Endothelial cell (in vitro differentiated cells): ENCODE data around the gene AKR1A1. TPM values are rescaled to one million over a fixed set of nuclear protein-coding genes. Genes with fewer than 3 reads are reported as not detected.

ENCODE experiments used
- DNase-seq: peaks from one replicate; pipeline ENCODE4 v3.0.0; 2021; ENCODE audit warnings: low spot score
- H3K27ac Mint-ChIP-seq: one replicate; pipeline ENCODE4 v1.8.0; 2021; ENCODE audit warnings: mixed read lengths, inconsistent platforms; ENCODE audit not compliant: unreplicated experiment
- H3K27me3 Mint-ChIP-seq: one replicate; pipeline ENCODE4 v1.8.0; 2021; ENCODE audit warnings: mild to moderate bottlenecking, moderate library complexity, mixed read lengths, inconsistent platforms; ENCODE audit not compliant: unreplicated experiment
- H3K36me3 Mint-ChIP-seq: one replicate; pipeline ENCODE4 v1.8.0; 2021; ENCODE audit warnings: mild to moderate bottlenecking, low read depth, mixed read lengths, inconsistent platforms; ENCODE audit not compliant: unreplicated experiment
- H3K4me1 Mint-ChIP-seq: one replicate; pipeline ENCODE4 v1.8.0; 2021; ENCODE audit warnings: mild to moderate bottlenecking, mixed read lengths, inconsistent platforms; ENCODE audit not compliant: unreplicated experiment
- H3K4me3 Mint-ChIP-seq: one replicate; pipeline ENCODE4 v1.8.0; 2021; ENCODE audit warnings: mild to moderate bottlenecking, mixed read lengths, inconsistent platforms; ENCODE audit not compliant: unreplicated experiment
- H3K9me3 Mint-ChIP-seq: one replicate; pipeline ENCODE4 v1.8.0; 2021; ENCODE audit warnings: mixed read lengths, inconsistent platforms; ENCODE audit not compliant: unreplicated experiment
- CTCF ChIP-seq: fragments of 200-600 bp; sonication (generic); IDR thresholded peaks from one replicate; pipeline ENCODE4 v1.5.0; 2021; ENCODE audit warnings: antibody characterized with exemption; ENCODE audit not compliant: unreplicated experiment
- total RNA-seq: library from RNA; stranded (reverse); fragmentation: NEBNext Ultra II Directional; extraction: Animal tissue kit (Norgen Biotek cat#: 25700); gene quantifications from one replicate; pipeline ENCODE4 v1.2.1, GENCODE V29; 2021; ENCODE audit not compliant: unreplicated experiment

AKR1A1 gene
- total RNA-seq, 1 donor from 2014 or later = 125 TPM

DNA sequence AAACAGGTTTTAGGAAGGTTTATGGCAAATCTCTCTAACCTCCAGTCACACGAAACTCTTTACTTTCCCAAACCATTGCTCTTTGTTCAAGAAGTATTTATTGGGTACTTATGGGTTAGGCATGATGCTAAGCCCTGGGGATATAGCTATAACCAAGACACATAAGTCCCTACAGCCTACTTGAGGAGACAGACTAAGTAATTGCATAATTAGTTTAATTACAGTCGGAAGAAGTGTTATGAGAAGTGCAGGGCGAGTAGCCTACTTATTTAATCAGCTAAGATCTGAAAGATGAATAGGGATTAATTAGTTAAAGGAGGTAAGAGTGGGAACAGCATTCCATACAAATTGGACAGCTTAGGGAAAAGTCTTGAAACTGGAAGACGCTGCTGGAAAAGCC lies 20.0 kb downstream of the AKR1A1 start:
- Mint-ChIP-seq H3K27ac (no peak overlapping the region), H3K9me3 (no peaks in the 10 kb centered on the region), H3K4me3 (no peak overlapping the region), H3K27me3 (peaks cover 8% of the 10 kb centered on the region), H3K36me3 (peaks cover 32% of the 10 kb centered on the region), H3K4me1 (peaks cover 15% of the 10 kb centered on the region)
- no peak for DNase-seq
- no peak for TF ChIP-seq CTCF

DNA sequence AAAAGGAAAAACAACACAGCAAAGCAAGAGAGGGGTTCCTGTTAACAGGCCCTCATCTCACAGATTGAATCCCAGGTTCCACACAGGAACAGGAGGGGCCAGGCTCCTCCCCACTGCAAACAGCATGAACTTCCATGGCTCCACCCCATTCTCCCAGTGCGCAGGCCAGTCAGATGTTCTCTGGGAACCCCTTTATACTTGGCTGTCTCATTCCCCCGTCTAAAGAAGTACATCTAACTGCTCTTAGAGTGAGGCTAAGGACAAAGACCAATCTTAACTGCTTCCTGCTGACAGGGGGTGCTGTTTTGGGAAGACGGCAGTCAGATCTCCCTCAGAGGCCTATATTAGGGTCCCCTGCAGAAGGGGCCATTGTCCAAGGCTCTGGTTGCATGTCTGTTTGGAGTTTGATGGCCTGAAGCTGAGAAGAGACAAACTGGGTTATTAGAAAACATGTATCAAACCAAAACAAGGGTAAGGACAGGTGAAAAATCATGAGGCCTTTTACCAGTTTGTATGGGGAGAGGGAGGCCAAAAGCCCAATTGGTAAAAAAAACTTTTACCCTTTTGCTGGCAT lies 22.7 kb downstream of the AKR1A1 start:
- H3K9me3 Mint-ChIP-seq = no peaks in the 10 kb centered on the region
- H3K4me3 Mint-ChIP-seq = no peak overlapping the region
- DNase-seq = no peak
- H3K36me3 Mint-ChIP-seq = peaks cover 13% of the 10 kb centered on the region
- H3K4me1 Mint-ChIP-seq = peaks cover 15% of the 10 kb centered on the region
- H3K27me3 Mint-ChIP-seq = peaks cover 3% of the 10 kb centered on the region
- no peak overlapping the region for H3K27ac Mint-ChIP-seq
- TF ChIP-seq CTCF = no peak

GRCh38 chr1:45574105-45574626 lies 23.5 kb downstream of the AKR1A1 start:
- Mint-ChIP-seq H3K27me3 (no peaks in the 10 kb centered on the region), H3K4me3 (no peak overlapping the region), H3K27ac (no peak overlapping the region), H3K9me3 (no peaks in the 10 kb centered on the region), H3K4me1 (peaks cover 15% of the 10 kb centered on the region), H3K36me3 (peaks cover 7% of the 10 kb centered on the region)
- no peak for TF ChIP-seq CTCF
- no peak for DNase-seq

DNA sequence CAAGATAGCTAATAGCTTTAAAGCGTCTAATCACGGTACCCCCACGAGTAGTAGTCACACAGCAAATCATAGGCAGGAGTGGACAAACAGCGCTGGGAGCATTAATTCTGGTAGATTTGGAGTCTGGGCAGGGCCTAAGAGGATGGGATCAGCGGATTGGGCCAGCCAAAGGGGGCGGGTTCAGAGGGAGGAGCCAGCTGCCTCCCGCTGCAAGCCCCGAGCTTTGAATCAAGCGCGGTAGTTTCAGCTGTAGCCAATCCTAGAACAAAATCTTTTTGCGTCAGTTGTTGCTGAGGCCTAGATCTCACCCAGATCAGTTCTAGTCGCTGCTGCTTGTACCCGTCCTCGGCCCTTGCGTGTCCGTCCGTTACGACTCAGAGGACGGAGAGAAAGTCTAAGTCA lies 32.6 kb downstream of the AKR1A1 start:
- peaks cover 11% of the 10 kb centered on the region for H3K27me3 Mint-ChIP-seq
- peak overlapping the region; percentile 98 for H3K4me3 Mint-ChIP-seq
- H3K4me1 Mint-ChIP-seq = peaks cover 19% of the 10 kb centered on the region
- H3K9me3 Mint-ChIP-seq = no peaks in the 10 kb centered on the region
- peak; percentile 91 for DNase-seq
- H3K27ac Mint-ChIP-seq = peak overlapping the region; percentile 100
- TF ChIP-seq CTCF = no peak
- H3K36me3 Mint-ChIP-seq = peaks cover 7% of the 10 kb centered on the region

- Mint-ChIP-seq H3K36me3 (peaks cover 7% of the 10 kb centered on the region), H3K4me1 (peaks cover 19% of the 10 kb centered on the region), H3K27me3 (peaks cover 11% of the 10 kb centered on the region), H3K27ac (peak within 1 kb of the TSS; percentile 100), H3K9me3 (no peaks in the 10 kb centered on the region), H3K4me3 (peak within 1 kb of the TSS; percentile 98)
- DNase-seq = peak; percentile 92
- TF ChIP-seq CTCF = no peak
These were observed 33.2 kb downstream of the AKR1A1 start, which contains the start of gene NASP for GRCh38 chr1:45583666-45584350. TSS of gene NASP (plus strand) at chr1:45584041. CDS start at chr1:45584147, 106 bp downstream.
